ENCODE results near the gene EIPR1. TPM values are rescaled to one million over a fixed set of nuclear protein-coding genes. Genes with fewer than 3 reads are reported as not detected.

Gene EIPR1
- polyA plus RNA-seq, 1 donor (not counting 4 experiments of a cell fraction or from before 2014, with no cell fraction given), result 44.3 TPM

DNA sequence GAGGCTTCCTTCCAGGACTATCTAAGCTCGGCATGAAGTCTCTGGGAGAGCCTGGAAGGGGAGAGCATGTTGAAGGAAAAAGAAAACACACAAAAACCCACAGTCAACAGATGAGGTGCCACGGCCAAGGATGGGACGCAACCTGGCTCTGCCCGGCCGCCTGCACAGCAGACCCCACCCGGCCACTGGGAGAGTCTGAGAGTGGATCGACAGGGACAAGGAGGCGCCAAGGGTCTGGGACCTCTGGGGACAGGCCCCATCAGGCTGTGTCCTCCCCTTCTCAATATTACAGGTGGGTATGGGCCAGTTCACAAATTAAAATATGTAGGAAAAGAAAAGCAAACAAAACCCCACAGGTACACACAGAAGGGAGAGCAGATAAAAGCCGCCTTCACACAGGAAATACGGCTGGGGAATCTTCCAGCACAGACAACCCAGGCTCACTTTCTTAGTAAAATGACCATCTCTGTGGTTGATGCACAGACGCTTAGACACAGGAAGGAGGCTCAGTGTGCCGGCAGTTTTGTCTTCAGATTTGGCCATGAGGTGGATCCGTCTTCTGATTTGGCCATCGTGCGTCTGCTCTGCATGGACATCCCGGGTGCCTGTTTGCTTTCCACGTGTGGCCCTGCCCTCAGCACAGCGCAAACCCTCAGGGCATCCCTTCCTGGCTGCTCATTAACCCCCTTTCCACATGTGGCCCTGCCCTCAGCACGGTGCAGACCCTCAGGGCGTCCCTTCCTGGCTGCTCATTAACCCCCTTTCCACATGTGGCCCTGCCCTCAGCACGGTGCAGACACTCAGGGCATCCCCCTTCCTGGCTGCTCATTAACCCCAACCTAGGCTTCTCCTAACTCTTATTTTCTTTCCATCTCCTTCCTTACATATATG lies 138.4 kb downstream of the EIPR1 start:
- Histone ChIP-seq H3K9me3 (ENCODE audit: control insufficient read depth, low read depth, low read length) (no peaks in the 10 kb centered on the region), H2AFZ (ENCODE audit: control insufficient read depth, low read length) (no peak overlapping the region), H4K20me1 (ENCODE audit: control insufficient read depth, extremely low read depth, insufficient read depth, low read length) (no peaks in the 10 kb centered on the region), H3K27ac (ENCODE audit: control insufficient read depth, insufficient read depth, low read length) (no peak overlapping the region), H3K9me1 (ENCODE audit: control insufficient read depth, extremely low read depth, insufficient read depth, low read length) (no peaks in the 10 kb centered on the region), H3K27me3 (ENCODE audit: control insufficient read depth, extremely low read depth, insufficient read depth, low read length) (no peaks in the 10 kb centered on the region), H3K36me3 (ENCODE audit: control insufficient read depth in 2 of 2, extremely low read depth in 1 of 2, insufficient read depth in 2 of 2, low read length in 2 of 2) (no peaks in the 10 kb centered on the region), H3K4me3 (ENCODE audit: control insufficient read depth in 2 of 3, extremely low read depth in 1 of 3, insufficient read depth in 2 of 3, low read depth in 1 of 3, low read length in 3 of 3) (no peak overlapping the region), H3K4me2 (ENCODE audit: control insufficient read depth, extremely low read depth, insufficient read depth, low read depth, low read length) (no peak overlapping the region), H3K79me2 (ENCODE audit: control insufficient read depth, insufficient read depth, low read length) (no peaks in the 10 kb centered on the region), H3K4me1 (ENCODE audit: control insufficient read depth, extremely low read depth, insufficient read depth, low read length) (no peaks in the 10 kb centered on the region), H3K9ac (ENCODE audit: control insufficient read depth, extremely low read depth, insufficient read depth, low read length) (no peak overlapping the region)
- no peak for FAIRE-seq
- dilution Hi-C loops (cut with MboI; ENCODE audit: extremely low pct_ligation_motif_present, low sequenced_read_pairs), result no loop called here
- DNase-seq (ENCODE audit: low read depth, low spot score), result no peak
- TF ChIP-seq, protein P1, sequence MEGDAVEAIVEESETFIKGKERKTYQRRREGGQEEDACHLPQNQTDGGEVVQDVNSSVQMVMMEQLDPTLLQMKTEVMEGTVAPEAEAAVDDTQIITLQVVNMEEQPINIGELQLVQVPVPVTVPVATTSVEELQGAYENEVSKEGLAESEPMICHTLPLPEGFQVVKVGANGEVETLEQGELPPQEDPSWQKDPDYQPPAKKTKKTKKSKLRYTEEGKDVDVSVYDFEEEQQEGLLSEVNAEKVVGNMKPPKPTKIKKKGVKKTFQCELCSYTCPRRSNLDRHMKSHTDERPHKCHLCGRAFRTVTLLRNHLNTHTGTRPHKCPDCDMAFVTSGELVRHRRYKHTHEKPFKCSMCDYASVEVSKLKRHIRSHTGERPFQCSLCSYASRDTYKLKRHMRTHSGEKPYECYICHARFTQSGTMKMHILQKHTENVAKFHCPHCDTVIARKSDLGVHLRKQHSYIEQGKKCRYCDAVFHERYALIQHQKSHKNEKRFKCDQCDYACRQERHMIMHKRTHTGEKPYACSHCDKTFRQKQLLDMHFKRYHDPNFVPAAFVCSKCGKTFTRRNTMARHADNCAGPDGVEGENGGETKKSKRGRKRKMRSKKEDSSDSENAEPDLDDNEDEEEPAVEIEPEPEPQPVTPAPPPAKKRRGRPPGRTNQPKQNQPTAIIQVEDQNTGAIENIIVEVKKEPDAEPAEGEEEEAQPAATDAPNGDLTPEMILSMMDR (optimal IDR thresholded peaks at IDR 0.05 in 1 of 3, IDR thresholded peaks at IDR 0.05 in 1 of 3, conservative IDR thresholded peaks at IDR 0.05 in 1 of 3; ENCODE audit: extremely low read depth in 1 of 3, insufficient read depth in 2 of 3, low read length in 3 of 3), result no peak
- no peak for TF ChIP-seq EZH2 (IDR thresholded peaks at IDR 0.05; ENCODE audit: low read length)

- Histone ChIP-seq H3K4me1 (ENCODE audit: control insufficient read depth, extremely low read depth, insufficient read depth, low read length) (no peaks in the 10 kb centered on the region), H2AFZ (ENCODE audit: control insufficient read depth, low read length) (no peak overlapping the region), H4K20me1 (ENCODE audit: control insufficient read depth, extremely low read depth, insufficient read depth, low read length) (no peaks in the 10 kb centered on the region), H3K4me3 (ENCODE audit: control insufficient read depth in 2 of 3, extremely low read depth in 1 of 3, insufficient read depth in 2 of 3, low read depth in 1 of 3, low read length in 3 of 3) (no peak overlapping the region), H3K27ac (ENCODE audit: control insufficient read depth, insufficient read depth, low read length) (no peak overlapping the region), H3K4me2 (ENCODE audit: control insufficient read depth, extremely low read depth, insufficient read depth, low read depth, low read length) (no peak overlapping the region), H3K36me3 (ENCODE audit: control insufficient read depth in 2 of 2, extremely low read depth in 1 of 2, insufficient read depth in 2 of 2, low read length in 2 of 2) (no peaks in the 10 kb centered on the region), H3K9ac (ENCODE audit: control insufficient read depth, extremely low read depth, insufficient read depth, low read length) (no peak overlapping the region), H3K27me3 (ENCODE audit: control insufficient read depth, extremely low read depth, insufficient read depth, low read length) (no peaks in the 10 kb centered on the region), H3K9me3 (ENCODE audit: control insufficient read depth, low read depth, low read length) (no peaks in the 10 kb centered on the region), H3K79me2 (ENCODE audit: control insufficient read depth, insufficient read depth, low read length) (no peaks in the 10 kb centered on the region), H3K9me1 (ENCODE audit: control insufficient read depth, extremely low read depth, insufficient read depth, low read length) (no peaks in the 10 kb centered on the region)
- DNase-seq (ENCODE audit: low read depth, low spot score) (no peak), FAIRE-seq (no peak)
- dilution Hi-C loops (cut with MboI; ENCODE audit: extremely low pct_ligation_motif_present, low sequenced_read_pairs), result no loop called here
- TF ChIP-seq EZH2 (IDR thresholded peaks at IDR 0.05; ENCODE audit: low read length), result no peak
- TF ChIP-seq, protein P1 (optimal IDR thresholded peaks at IDR 0.05 in 1 of 3, IDR thresholded peaks at IDR 0.05 in 1 of 3, conservative IDR thresholded peaks at IDR 0.05 in 1 of 3; ENCODE audit: extremely low read depth in 1 of 3, insufficient read depth in 2 of 3, low read length in 3 of 3), result no peak
These were observed 141.1 kb downstream of the EIPR1 start for GRCh38 chr2:3236300-3237045.
